Hepatocyte (in vitro differentiated cells): ENCODE measurements around the gene LMAN2. TPM values are rescaled to one million over a fixed set of nuclear protein-coding genes. Genes with fewer than 3 reads are reported as not detected.

Experiments
- DNase-seq: peaks from one replicate; pipeline ENCODE4 v3.0.0-alpha.2; 2016; ENCODE audit warnings: low spot score
- H2AFZ ChIP-seq: fragments of 200-600 bp; sonication (generic); 2 replicates; pipeline ENCODE4 v1.6.0; 2016; ENCODE audit warnings: antibody characterized with exemption, mild to moderate bottlenecking
- H3K27ac ChIP-seq: fragments of 200-600 bp; sonication (generic); 2 replicates; pipeline ENCODE4 v1.5.1; 2016; ENCODE audit warnings: mild to moderate bottlenecking
- H3K27me3 ChIP-seq: fragments of 200-600 bp; sonication (generic); 2 replicates; pipeline ENCODE4 v1.6.1; 2016
- H3K36me3 ChIP-seq: fragments of 200-600 bp; sonication (generic); replicated peaks from 2 replicates; pipeline ENCODE4 v1.5.1; 2016; ENCODE audit warnings: low read depth; ENCODE audit not compliant: insufficient read depth
- H3K4me1 ChIP-seq: fragments of 200-600 bp; sonication (generic); 2 replicates; pipeline ENCODE4 v1.5.1; 2016; ENCODE audit warnings: mild to moderate bottlenecking, moderate library complexity; ENCODE audit not compliant: insufficient read depth
- H3K4me2 ChIP-seq: fragments of 200-600 bp; sonication (generic); 2 replicates; pipeline ENCODE4 v1.6.0; 2016
- H3K4me3 ChIP-seq: fragments of 200-600 bp; sonication (generic); 2 replicates; pipeline ENCODE4 v1.5.1; 2016; ENCODE audit warnings: mild to moderate bottlenecking
- H3K79me2 ChIP-seq: fragments of 200-600 bp; sonication (generic); 2 replicates; pipeline ENCODE4 v1.6.0; 2017; ENCODE audit warnings: mild to moderate bottlenecking
- H3K9me2 ChIP-seq: fragments of 200-600 bp; sonication (generic); replicated peaks from 2 replicates; pipeline ENCODE4 v1.6.0; 2017; ENCODE audit warnings: mild to moderate bottlenecking; ENCODE audit not compliant: insufficient read depth
- H3K9me3 ChIP-seq: fragments of 200-600 bp; sonication (generic); 2 replicates; pipeline ENCODE4 v1.5.1; 2016; ENCODE audit warnings: low read depth, mild to moderate bottlenecking
- H4K20me1 ChIP-seq: fragments of 200-600 bp; sonication (generic); 2 replicates; pipeline ENCODE4 v1.6.0; 2016; ENCODE audit warnings: mild to moderate bottlenecking; ENCODE audit not compliant: insufficient read depth, poor library complexity, severe bottlenecking
- CTCF ChIP-seq: fragments of 200-600 bp; sonication (generic); IDR thresholded peaks from 2 replicates; pipeline ENCODE4 v1.5.1; 2016; ENCODE audit warnings: antibody characterized with exemption, mild to moderate bottlenecking; ENCODE audit not compliant: poor library complexity
- EZH2 ChIP-seq: fragments of 200-600 bp; sonication (generic); IDR thresholded peaks from 2 replicates; pipeline ENCODE4 v1.6.1; 2016; ENCODE audit warnings: antibody characterized with exemption, mild to moderate bottlenecking, borderline replicate concordance
- EZH2phosphoT487 ChIP-seq: fragments of 200-600 bp; sonication (generic); IDR thresholded peaks from one replicate; pipeline ENCODE4 v1.6.1; 2018; ENCODE audit warnings: antibody characterized with exemption, mild to moderate bottlenecking, low read depth, moderate library complexity; ENCODE audit not compliant: unreplicated experiment, severe bottlenecking
- WGBS: methylation state at CpG from one replicate; pipeline ENCODE4 v1.1.6; 2016; ENCODE audit warnings: low lambda C conversion rate; ENCODE audit errors: missing lambda C conversion rate; 5-methylcytosine and 5-hydroxymethylcytosine counted together
- polyA plus RNA-seq: library from polyadenylated mRNA; unstranded; fragments of >200 nt; fragmentation: Nextera tagmentation; extraction: Ambion mirVana; gene quantifications from 2 replicates; pipeline ENCODE4 v1.2.1, GENCODE V29; 2016
- total RNA-seq: library from RNA; depleted of rRNA; stranded (reverse); fragments of >200 nt; gene quantifications from 2 replicates; pipeline ENCODE4 v1.2.3, GENCODE V29; 2014

The LMAN2 gene
- total and polyA plus RNA-seq, 2 experiments from 2014 or later, result 357 to 391 TPM

- TF ChIP-seq CTCF, result no peak
- TF ChIP-seq EZH2, result no peak
- no peak for TF ChIP-seq EZH2phosphoT487
- Histone ChIP-seq H3K27ac (no peak overlapping the region), H4K20me1 (no peaks in the 10 kb centered on the region), H3K36me3 (no peaks in the 10 kb centered on the region), H3K9me3 (no peaks in the 10 kb centered on the region), H3K9me2 (no peaks in the 10 kb centered on the region), H3K4me1 (peaks cover 13% of the 10 kb centered on the region), H3K4me3 (no peak overlapping the region), H3K79me2 (peaks cover under 1% of the 10 kb centered on the region), H2AFZ (no peak overlapping the region), H3K27me3 (no peaks in the 10 kb centered on the region), H3K4me2 (no peak overlapping the region)
- WGBS, result 97% methylated on average over 3 of the region's 3 CpGs
- no peak for DNase-seq
These were observed 35.5 kb downstream of the LMAN2 start for GRCh38 chr5:177316005-177316404.

GRCh38 chr5:177315411-177315810 is 36.1 kb downstream of the LMAN2 start:
- Histone ChIP-seq H3K4me3 (no peak overlapping the region), H2AFZ (no peak overlapping the region), H4K20me1 (no peaks in the 10 kb centered on the region), H3K27me3 (no peaks in the 10 kb centered on the region), H3K79me2 (peaks cover 6% of the 10 kb centered on the region), H3K36me3 (no peaks in the 10 kb centered on the region), H3K27ac (no peak overlapping the region), H3K9me3 (no peaks in the 10 kb centered on the region), H3K4me1 (peaks cover 18% of the 10 kb centered on the region), H3K4me2 (no peak overlapping the region), H3K9me2 (no peaks in the 10 kb centered on the region)
- no peak for DNase-seq
- 94% methylated on average over 6 of the region's 7 CpGs for WGBS
- TF ChIP-seq EZH2phosphoT487 (no peak), EZH2 (no peak), CTCF (no peak)

- no peak for DNase-seq
- Histone ChIP-seq H3K27ac (no peak overlapping the region), H3K9me3 (no peaks in the 10 kb centered on the region), H3K79me2 (peaks cover 12% of the 10 kb centered on the region), H3K4me2 (no peak overlapping the region), H4K20me1 (no peaks in the 10 kb centered on the region), H3K9me2 (no peaks in the 10 kb centered on the region), H2AFZ (no peak overlapping the region), H3K4me1 (peaks cover 18% of the 10 kb centered on the region), H3K27me3 (no peaks in the 10 kb centered on the region), H3K36me3 (no peaks in the 10 kb centered on the region), H3K4me3 (no peak overlapping the region)
- WGBS, result 94% methylated on average over 13 of the region's 18 CpGs
- TF ChIP-seq CTCF, result no peak
- TF ChIP-seq EZH2, result no peak
- no peak for TF ChIP-seq EZH2phosphoT487
These were observed 36.8 kb downstream of the LMAN2 start for GRCh38 chr5:177314376-177315342.
